KBM-7 (cell line): ENCODE results near the gene GTF2H1.

Experiments used
- DNase-seq: peaks from one replicate; pipeline ENCODE4 v3.0.0-alpha.2; 2015
- in situ Hi-C: fragments of 300-500 bp; cut with MboI; formaldehyde crosslinking; loops from 2 replicates; pipeline ENCODE4 v1.14.3; 2020; ENCODE audit warnings: low sequenced_read_pairs, low pct_unique_long_range_greater_than_20kb, mixed read lengths

GTF2H1 gene

DNA sequence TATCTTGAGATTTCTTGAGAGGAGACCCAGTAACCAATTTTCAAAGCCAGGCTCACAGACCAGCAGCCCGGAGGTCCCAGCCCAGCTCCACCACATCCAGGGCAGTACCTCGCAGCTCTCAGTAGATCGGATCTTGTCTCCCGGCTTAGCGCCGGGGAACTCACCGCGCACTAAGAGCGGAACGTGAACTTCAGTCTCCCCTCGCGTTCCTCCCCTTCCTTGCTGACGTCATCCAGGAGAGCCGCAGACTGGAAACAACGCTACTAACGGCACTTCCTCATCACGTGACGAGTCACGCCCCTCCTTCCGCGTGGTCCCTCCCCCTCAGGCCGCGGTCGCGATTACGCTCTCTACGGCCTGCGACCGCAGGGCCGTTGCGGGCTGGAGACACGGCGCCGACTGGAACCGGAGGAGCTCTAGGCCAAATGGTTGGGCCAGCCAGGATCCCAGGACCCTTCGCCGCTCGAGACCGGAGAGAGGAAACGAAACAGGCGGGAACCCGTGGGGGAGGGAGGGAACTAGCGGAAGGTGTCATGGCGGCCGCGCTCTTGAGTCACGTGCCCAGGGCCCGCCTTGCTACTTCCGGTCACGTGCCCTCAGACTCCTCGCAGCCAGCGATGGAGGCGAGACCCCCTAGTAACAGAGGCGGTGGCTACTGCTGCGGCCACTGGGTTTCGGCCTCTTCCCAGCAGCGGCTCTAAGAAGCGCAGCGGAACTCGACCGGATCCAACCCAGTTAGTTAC, at the start of gene GTF2H1, which contains the start of gene HPS5:
GTF2H1 (plus strand) TSS at position 599 of the 743 bp plus-strand sequence. CDS start 10,508 bp downstream, outside the sequence.
HPS5 (minus strand) TSS at position 172 of the 743 bp plus-strand sequence. CDS start 4,282 bp downstream, outside the sequence.
- in situ Hi-C loops = no loop called here
- peak; percentile 96 for DNase-seq

- no peak for DNase-seq
- in situ Hi-C loops = no loop called here
Measured at GRCh38 chr11:18277565-18278271, 44.6 kb upstream of the GTF2H1 start.

DNA sequence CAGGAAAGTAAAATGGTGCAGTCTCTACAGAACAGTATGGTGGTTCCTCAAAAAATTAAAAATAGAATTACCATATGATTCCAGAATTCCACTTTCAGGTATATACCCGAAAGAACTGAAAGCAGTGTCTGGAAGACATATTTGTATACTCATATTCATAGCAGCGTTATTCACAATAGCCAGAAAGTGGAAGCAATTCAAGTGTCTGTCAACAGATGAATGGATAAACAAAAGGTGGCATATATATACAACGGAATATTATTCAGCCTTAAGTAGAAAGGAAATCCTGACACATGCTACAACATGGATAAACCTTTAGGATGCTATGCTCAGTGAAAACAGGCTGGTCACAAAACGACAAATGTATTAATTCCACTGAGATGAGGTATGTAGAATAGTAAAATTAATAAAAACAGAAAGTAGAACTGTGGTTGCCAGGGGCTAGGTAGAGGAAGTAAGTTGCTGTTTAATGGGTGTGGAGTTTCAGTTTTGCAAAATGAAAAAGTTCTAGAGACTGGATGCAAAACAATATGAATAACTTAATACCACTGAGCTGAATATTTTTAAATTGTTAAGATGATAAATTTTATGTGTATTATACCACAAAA, 41.8 kb upstream of the GTF2H1 start:
- DNase-seq = no peak
- in situ Hi-C loops = no loop called here

GRCh38 chr11:18282626-18283025, 39.7 kb upstream of the GTF2H1 start:
- in situ Hi-C loops = no loop called here

DNA sequence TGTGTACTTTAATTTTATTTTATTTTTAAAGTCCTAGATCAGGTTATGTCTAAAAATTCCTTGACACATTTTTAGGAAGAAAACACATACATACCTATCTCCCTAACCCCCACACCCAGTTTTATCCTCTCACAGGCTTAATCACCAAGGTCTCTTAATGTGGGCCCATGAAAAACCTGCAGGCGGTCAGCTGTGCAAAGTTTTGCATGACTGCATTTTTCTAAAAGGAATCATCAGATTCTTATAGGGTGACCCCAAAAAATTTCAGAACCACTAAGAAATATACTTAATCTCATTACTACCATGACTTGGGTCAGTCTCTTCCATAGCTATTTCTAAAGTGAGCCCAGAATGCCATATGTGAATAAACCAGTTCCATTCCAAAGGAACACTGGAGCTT, 36.5 kb upstream of the GTF2H1 start:
- DNase-seq = no peak
- in situ Hi-C loops = no loop called here

More at GRCh38 chr11:18282626-18283025, 39.7 kb upstream of the GTF2H1 start:
- DNase-seq = no peak

DNA sequence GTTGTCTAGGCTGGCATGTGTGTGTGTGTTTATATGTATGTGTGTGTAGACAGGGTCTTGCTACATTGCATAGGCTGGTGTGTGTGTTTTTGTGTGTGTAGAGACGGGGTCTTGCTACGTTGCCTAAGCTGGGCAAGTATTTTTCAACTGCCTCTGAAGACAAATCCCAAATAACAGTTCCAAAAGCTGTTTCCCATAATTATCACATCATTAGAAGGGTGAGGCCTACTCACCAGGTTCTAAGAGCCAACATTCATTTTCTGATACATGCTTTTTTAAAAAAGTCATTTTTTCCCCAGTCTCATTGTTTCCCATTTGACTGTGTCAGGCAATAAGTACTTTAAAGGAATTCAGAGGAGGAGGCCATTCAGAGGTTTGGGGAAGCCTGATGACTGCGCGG, 33.5 kb upstream of the GTF2H1 start:
- DNase-seq = no peak
- in situ Hi-C loops = no loop called here

GRCh38 chr11:18294862-18295261, 27.5 kb upstream of the GTF2H1 start:
- DNase-seq = no peak
- in situ Hi-C loops = no loop called here

GRCh38 chr11:18295316-18295715, 27.1 kb upstream of the GTF2H1 start:
- no peak for DNase-seq

DNA sequence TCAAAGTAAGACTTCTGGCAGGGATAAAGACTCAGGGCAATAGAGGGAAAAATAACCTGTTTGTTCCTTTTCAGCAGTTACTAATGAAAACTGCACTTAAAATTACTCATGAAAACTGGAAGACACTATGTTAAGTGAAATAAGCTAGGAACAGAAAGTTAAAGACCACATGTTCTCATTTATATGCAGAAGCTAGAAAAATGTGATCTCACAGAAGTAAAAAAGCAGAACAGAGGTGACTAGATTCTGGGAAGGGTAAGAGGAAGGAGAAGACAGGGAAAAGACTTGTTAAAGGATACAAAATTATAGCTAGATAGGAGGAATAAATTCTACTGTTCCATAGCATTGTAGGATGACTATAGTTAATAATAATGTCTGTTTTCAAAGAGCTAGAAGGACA, 22.6 kb upstream of the GTF2H1 start:
- no peak for DNase-seq
- in situ Hi-C loops = no loop called here

More at GRCh38 chr11:18295316-18295715, 27.1 kb upstream of the GTF2H1 start:
- in situ Hi-C loops = no loop called here

DNA sequence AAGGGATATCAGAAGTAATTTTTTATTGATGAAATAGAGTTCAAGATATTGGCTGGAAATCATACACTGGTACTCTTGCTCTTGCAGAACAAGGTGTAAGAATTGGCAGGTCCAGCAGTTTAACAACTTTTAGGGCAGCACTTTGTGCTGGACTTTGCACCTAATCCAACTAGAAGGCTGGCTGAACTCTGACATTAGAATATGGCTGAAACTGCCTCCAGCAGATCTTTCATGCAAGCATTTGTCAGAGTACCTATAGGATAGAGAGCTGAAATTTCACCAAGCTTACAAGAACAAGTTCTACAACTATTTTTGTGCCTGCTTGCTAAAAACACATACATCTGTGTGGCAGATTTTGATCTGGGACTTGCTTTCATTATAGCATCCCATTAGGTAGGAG, 17.6 kb upstream of the GTF2H1 start:
- in situ Hi-C loops = no loop called here

GRCh38 chr11:18307461-18308139, 14.8 kb upstream of the GTF2H1 start:
- in situ Hi-C loops = no loop called here
- DNase-seq = no peak

More for the DNA sequence above, 17.6 kb upstream of the GTF2H1 start:
- DNase-seq = no peak

DNA sequence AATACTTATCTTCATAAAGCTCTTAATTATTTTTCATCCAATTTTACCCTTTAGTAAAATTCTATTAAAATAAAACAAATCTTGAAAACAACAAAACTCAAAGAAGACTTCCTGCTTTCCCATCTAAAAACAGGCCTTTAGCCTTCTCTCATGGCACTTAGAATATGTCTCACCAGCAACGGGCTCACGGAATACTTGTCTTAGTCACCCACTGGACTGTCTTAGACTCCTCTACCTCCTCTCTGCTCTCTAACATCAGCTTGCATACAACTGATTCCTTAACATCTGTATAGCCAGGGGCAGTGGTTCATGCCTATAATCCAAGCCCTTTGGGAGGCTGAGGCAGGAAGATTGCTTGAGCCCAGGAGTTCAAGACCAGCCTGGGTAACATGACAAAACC, 14.1 kb upstream of the GTF2H1 start:
- in situ Hi-C loops = no loop called here
- no peak for DNase-seq

- DNase-seq = no peak
- in situ Hi-C loops = no loop called here
Measured at GRCh38 chr11:18309691-18310090, 12.7 kb upstream of the GTF2H1 start.

DNA sequence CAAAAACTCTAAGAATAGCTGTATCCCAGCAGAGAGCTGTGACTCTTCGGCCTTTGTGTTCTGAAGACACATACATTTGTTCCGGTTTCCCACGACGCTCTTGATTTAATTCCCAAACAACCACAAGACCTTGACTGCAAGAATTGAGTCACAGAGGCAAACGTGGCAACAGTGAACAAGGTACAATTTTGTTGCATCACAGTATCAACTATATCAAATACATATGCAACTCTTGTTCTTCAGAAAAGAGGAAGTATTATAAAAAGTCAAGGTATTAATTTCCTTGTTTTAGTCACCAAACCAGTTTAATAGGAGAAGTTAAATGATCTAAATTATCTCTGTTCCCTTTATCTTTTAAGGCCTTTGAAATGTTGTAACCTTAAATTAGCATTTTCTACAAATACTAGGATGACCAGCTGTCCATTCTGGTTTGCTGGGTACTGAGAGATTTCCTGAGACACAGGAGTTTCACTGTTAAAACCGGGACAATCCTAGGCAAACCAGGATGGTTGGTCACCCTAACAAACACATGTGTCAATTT, 11.5 kb upstream of the GTF2H1 start:
- DNase-seq = no peak
- in situ Hi-C loops = no loop called here

DNA sequence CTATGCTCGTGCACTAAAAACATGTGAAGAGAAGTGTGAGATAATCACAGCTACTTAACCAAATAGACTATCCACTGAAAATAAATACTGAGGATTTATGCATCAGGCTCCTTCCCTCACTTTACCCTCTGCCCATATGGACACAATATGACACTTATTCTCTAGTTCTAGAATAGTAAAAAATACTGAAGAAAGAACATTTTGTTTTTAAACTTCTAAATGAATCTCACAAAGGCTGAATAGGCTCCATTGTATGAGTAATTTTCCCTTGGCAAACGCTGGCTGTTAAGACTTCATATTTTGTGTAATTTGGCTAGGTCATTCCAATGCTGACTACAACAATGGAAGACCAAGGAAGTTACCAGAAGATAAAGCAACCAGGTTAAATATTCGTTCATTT, 10.4 kb upstream of the GTF2H1 start:
- in situ Hi-C loops = no loop called here
- no peak for DNase-seq

- DNase-seq = no peak
- in situ Hi-C loops = no loop called here
Measured at GRCh38 chr11:18312663-18313420, 9.5 kb upstream of the GTF2H1 start.

DNA sequence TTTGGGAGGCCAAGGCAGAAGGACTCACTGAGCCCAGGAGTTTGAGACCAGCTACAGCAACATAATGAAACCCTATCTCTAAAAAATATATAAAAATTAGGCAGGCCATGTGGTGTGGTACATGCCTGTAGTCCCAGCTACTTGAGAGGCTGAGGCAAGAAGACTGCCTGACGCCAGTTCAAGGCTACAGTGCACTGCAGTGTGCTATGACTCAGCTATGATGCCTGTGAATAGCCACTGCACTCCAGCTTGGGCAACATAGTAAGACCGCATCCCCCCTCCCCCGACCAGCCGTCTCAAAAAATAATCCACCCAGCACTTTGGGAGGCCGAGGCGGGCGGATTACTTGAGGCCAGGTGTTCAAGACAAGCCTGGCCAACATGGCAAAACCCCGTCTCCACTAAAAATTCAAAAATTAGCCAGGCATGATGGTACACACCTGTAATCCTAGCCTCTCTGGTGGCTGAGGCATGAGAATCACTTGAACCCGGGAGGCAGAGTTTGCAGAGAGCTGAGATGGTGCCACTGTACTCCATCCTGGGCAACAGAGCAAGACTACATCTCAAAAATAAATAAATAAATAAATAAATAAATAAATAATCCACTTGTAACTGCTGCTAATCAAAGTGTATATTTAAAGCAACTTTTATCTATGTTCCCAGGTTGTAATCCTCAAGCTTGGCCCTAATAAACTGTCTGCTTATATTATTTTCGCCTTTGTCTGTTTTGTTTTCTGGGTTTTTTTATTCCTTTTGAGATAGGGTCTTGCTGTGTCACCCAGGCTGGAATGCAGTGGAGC, 8.2 kb upstream of the GTF2H1 start:
- no peak for DNase-seq
- in situ Hi-C loops = no loop called here
